ENCODE data around the gene C22orf23.
A peak's percentile ranks its signal among the peaks of the same experiment; 100 is the strongest.

C22orf23 gene

DNA sequence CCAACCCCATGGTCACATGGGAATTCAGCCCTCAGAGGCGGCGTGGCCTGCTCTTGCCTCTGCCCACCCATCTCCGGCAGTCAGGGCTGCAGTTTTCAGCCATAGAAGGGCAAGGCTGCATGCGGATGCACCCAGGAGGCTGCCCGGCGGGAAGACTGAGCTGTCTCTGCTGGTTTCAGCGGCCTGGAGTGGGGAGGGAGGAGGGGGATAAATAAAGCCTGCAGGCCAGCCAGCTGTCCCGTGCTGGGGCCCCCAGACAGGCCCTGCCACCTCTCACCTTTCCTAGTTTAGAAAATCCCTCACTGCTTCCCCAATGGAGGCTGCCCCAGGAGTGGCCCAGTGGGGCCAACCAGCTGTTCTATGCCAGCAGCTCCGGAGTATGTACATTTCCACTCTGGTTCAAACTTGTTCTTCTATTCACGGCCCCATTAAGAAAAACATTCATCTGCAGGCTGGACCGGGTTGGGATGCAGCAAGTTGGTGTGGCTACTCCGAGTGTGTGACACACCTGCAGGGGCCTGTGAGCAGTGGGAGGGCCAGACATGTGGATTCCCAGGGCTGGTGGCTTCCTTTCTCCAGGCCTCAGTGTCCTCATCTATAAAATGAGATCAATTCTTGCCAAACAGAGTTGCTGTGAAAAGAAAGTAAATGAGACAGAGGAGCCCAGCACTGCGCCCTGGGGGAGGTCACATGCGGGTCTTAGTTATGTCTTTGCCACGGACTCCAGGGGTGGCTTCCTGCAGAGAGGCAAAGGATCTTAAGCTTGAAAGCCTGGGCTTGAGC, 42.3 kb downstream of the C22orf23 start:
- no peak for DNase-seq (ENCODE audit: extremely low read depth, low read depth)
- no peak overlapping the region for H3K4me3 ChIP-seq (replicated peaks; ENCODE audit: low read depth, low read length)
- TF ChIP-seq CTCF (IDR thresholded peaks at IDR 0.05; ENCODE audit: low read depth, low read length, missing control alignments) = no peak

DNA sequence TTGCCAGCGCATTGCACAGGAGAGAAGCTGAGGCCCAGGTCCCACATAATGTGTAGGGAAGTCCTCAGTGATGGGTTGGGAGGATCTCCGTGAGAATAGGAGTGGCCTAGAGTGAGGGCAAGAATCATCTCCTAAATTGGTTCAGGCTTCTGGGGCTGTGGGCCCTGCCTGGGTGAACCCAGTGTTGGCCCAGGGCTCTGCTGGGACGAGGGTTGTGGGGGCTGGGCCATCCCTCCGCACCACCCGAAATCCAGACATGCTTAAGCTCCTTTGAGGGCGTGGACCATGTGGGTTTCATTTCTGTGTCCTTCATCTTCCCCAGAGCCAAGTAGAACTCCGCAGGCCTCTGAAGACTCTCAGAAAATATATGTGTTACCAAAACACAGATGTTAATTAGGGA, 43.6 kb downstream of the C22orf23 start:
- TF ChIP-seq CTCF (IDR thresholded peaks at IDR 0.05; ENCODE audit: low read depth, low read length, missing control alignments) = no peak
- no peak for DNase-seq (ENCODE audit: extremely low read depth, low read depth)
- no peak overlapping the region for H3K4me3 ChIP-seq (replicated peaks; ENCODE audit: low read depth, low read length)

DNA sequence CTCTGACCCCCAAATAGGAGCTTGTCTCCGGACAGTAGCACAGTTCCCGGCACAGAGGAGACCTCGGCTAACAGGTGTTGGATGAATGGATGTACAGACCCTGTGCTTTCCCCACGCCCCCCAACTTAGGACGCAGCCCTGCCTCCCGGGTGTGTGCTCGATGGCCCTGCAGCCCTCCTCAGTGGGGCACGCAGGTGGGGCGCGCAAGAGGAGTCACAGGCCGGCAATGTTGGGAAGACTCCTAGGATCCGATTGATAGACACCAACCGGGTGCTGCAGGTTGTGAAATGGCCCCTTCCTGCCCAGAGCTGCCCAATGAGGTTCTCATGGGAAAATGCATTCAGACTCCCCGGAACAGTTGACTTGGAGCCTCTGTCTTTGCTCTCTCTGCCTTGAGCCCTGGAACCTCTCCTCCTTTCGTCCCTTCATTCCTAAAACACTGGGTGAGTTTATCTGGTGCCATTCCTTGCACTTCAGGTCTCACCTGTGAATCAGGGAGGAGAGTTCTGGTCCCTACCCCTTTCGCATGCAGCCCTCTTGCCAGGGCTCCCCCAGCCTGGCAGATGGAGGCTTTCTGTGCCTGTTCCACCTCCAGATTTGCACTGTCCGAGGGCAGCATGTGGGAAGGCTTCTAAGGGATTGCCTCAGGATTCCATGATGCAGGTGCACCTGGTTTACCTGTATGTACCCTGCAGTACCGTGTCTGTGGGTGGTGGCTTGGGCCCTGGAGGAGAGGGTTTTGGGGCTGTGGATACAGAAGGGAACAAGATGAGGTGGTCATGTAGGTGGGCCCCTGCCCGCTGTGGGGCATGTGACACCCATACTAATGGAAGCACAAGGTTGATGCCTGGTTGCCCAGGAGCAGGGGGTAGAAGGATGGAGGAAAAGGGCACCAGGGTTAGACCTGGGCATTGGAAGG, 46.1 kb downstream of the C22orf23 start:
- DNase-seq (ENCODE audit: extremely low read depth, low read depth) = no peak
- no peak for TF ChIP-seq CTCF (IDR thresholded peaks at IDR 0.05; ENCODE audit: low read depth, low read length, missing control alignments)
- H3K4me3 ChIP-seq (replicated peaks; ENCODE audit: low read depth, low read length) = peak overlapping the region; percentile 82

DNA sequence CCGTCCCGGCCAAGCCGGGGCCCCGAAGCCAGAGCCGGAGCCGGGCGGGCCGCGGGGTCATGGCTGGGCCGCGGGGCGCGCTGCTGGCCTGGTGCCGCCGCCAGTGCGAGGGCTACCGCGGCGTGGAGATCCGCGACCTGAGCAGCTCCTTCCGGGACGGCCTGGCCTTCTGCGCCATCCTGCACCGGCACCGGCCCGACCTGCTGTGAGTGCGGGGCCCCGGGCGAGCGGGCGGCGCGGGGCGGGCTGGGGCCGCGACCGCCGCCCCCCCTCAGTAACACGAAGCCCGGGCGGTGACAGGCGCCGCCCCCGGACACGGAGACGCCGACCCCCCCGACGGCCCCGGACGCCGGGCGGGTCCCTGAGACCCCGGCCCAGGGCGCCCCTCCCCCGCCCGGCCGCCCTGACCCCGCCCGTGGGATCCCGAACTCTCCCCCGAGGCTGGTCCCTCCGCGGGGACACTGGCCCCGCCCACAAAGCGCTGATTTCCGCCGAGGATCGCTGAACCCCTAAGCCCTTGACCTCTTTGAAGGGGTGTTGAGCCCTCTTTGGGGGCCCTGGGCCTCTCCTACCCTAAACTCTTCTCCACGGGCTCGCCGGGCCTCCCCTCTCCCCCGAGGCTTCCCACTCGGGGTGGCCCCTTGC, 46.9 kb downstream of the C22orf23 start:
- H3K4me3 ChIP-seq (replicated peaks; ENCODE audit: low read depth, low read length) = peak overlapping the region; percentile 82
- no peak for TF ChIP-seq CTCF (IDR thresholded peaks at IDR 0.05; ENCODE audit: low read depth, low read length, missing control alignments)
- DNase-seq (ENCODE audit: extremely low read depth, low read depth) = no peak

GRCh38 chr22:37905534-37906363, 47.7 kb downstream of the C22orf23 start, which contains the start of gene MICALL1:
Gene MICALL1, plus strand, starts transcription at chr22:37906297. Its CDS starts 126 bp downstream, at chr22:37906423.
- peak within 1 kb of the TSS; percentile 82 for H3K4me3 ChIP-seq (replicated peaks; ENCODE audit: low read depth, low read length)
- no peak for TF ChIP-seq CTCF (IDR thresholded peaks at IDR 0.05; ENCODE audit: low read depth, low read length, missing control alignments)
- no peak for DNase-seq (ENCODE audit: extremely low read depth, low read depth)
